H9 (cell line): ENCODE results near the gene FAF1. TPM values are rescaled to one million over a fixed set of nuclear protein-coding genes. Genes with fewer than 3 reads are reported as not detected.
A peak's percentile ranks its signal among the peaks of the same experiment; 100 is the strongest.

Experiments
- DNase-seq: peaks from one replicate; pipeline ENCODE4 v3.0.0-alpha.2; 2017
- H2AFZ ChIP-seq: one replicate; pipeline ENCODE4 v1.6.1; 2013; ENCODE audit warnings: mild to moderate bottlenecking, low read length, control low read depth, moderate library complexity
- H2AK5ac ChIP-seq: 2 replicates; pipeline ENCODE4 v1.6.1; 2013; ENCODE audit warnings: low read length, control low read depth, mixed read lengths; ENCODE audit not compliant: insufficient read length
- H2BK120ac ChIP-seq: one replicate; pipeline ENCODE4 v1.6.1; 2013; ENCODE audit warnings: low read depth, mild to moderate bottlenecking, low read length, control low read depth, inconsistent platforms; ENCODE audit not compliant: poor library complexity, severe bottlenecking
- H2BK12ac ChIP-seq: 2 replicates; pipeline ENCODE4 v1.6.1; 2013; ENCODE audit warnings: low read length, control low read depth, mixed read lengths, low read depth; ENCODE audit not compliant: insufficient read length
- H2BK15ac ChIP-seq: 2 replicates; pipeline ENCODE4 v1.6.1; 2013; ENCODE audit warnings: low read depth, low read length, control low read depth
- H2BK20ac ChIP-seq: one replicate; pipeline ENCODE4 v1.6.1; 2013; ENCODE audit warnings: low read depth, mild to moderate bottlenecking, low read length, control low read depth, inconsistent platforms; ENCODE audit not compliant: poor library complexity, severe bottlenecking
- H2BK5ac ChIP-seq: 2 replicates; pipeline ENCODE4 v1.6.1; 2013; ENCODE audit warnings: low read length, control low read depth, mixed read lengths; ENCODE audit not compliant: insufficient read length
- H3K14ac ChIP-seq: 2 replicates; pipeline ENCODE4 v1.6.1; 2013; ENCODE audit warnings: low read length, control low read depth; ENCODE audit not compliant: insufficient read depth
- H3K18ac ChIP-seq: 2 replicates; pipeline ENCODE4 v1.6.1; 2013; ENCODE audit warnings: low read depth, mild to moderate bottlenecking, mixed read lengths, low read length, control low read depth; ENCODE audit not compliant: insufficient read length
- H3K23ac ChIP-seq: 2 replicates; pipeline ENCODE4 v1.6.1; 2013; ENCODE audit warnings: low read length, control low read depth, mixed read lengths, low read depth; ENCODE audit not compliant: insufficient read length
- H3K23me2 ChIP-seq: 2 replicates; pipeline ENCODE4 v1.6.1; 2013; ENCODE audit warnings: low read depth, mild to moderate bottlenecking, mixed read lengths, low read length, control low read depth; ENCODE audit not compliant: insufficient read length, poor library complexity, severe bottlenecking
- H3K27ac ChIP-seq: 2 replicates; pipeline ENCODE4 v1.5.1; 2013; ENCODE audit warnings: low read length, control low read depth, mixed read lengths, low read depth; ENCODE audit not compliant: insufficient read length
- H3K27me3 ChIP-seq: 2 replicates; pipeline ENCODE4 v1.6.1; 2013; ENCODE audit warnings: low read length, control low read depth, inconsistent platforms; ENCODE audit not compliant: insufficient read depth
- H3K4ac ChIP-seq: 2 replicates; pipeline ENCODE4 v1.6.1; 2013; ENCODE audit warnings: low read depth, mild to moderate bottlenecking, control low read depth, inconsistent platforms, low read length, moderate library complexity
- H3K4me1 ChIP-seq: 2 replicates; pipeline ENCODE4 v1.6.1; 2013; ENCODE audit warnings: low read length, control low read depth, inconsistent platforms; ENCODE audit not compliant: insufficient read depth
- H3K4me2 ChIP-seq: 2 replicates; pipeline ENCODE4 v1.6.1; 2013; ENCODE audit warnings: low read length, control low read depth, mixed read lengths; ENCODE audit not compliant: insufficient read length, insufficient read depth
- H3K56ac ChIP-seq: 2 replicates; pipeline ENCODE4 v1.6.1; 2013; ENCODE audit warnings: low read depth, mild to moderate bottlenecking, mixed read lengths, low read length, control low read depth; ENCODE audit not compliant: insufficient read length
- H3K79me1 ChIP-seq: 2 replicates; pipeline ENCODE4 v1.6.1; 2013; ENCODE audit warnings: low read depth, mild to moderate bottlenecking, moderate library complexity, low read length, control low read depth, inconsistent platforms; ENCODE audit not compliant: insufficient read depth, poor library complexity, severe bottlenecking
- H3K79me2 ChIP-seq: 2 replicates; pipeline ENCODE4 v1.6.1; 2013; ENCODE audit warnings: low read length, control low read depth, inconsistent platforms; ENCODE audit not compliant: insufficient read depth
- H3K9ac ChIP-seq: 2 replicates; pipeline ENCODE4 v1.6.1; 2013; ENCODE audit warnings: low read length, control low read depth, mixed read lengths; ENCODE audit not compliant: insufficient read length; ENCODE audit errors: extremely low read depth
- H3K9me3 ChIP-seq: one replicate; pipeline ENCODE4 v1.6.1; 2013; ENCODE audit warnings: low read depth, low read length, inconsistent platforms; ENCODE audit not compliant: control insufficient read depth
- H3T11ph ChIP-seq: one replicate; pipeline ENCODE4 v1.6.1; 2013; ENCODE audit warnings: mild to moderate bottlenecking, low read length, control low read depth, inconsistent platforms
- H4K20me1 ChIP-seq: one replicate; pipeline ENCODE4 v1.6.1; 2013; ENCODE audit not compliant: control insufficient read depth, insufficient read length, insufficient read depth
- H4K5ac ChIP-seq: 2 replicates; pipeline ENCODE4 v1.6.1; 2013; ENCODE audit warnings: low read depth, mild to moderate bottlenecking, mixed read lengths, low read length, control low read depth; ENCODE audit not compliant: insufficient read length
- H4K8ac ChIP-seq: replicated peaks from 2 replicates; pipeline ENCODE4 v1.6.1; 2013; ENCODE audit warnings: low read length, control low read depth, mixed read lengths, low read depth; ENCODE audit not compliant: insufficient read length
- H4K91ac ChIP-seq: 2 replicates; pipeline ENCODE4 v1.6.1; 2013; ENCODE audit warnings: low read depth, mild to moderate bottlenecking, moderate library complexity, mixed read lengths, low read length, control low read depth; ENCODE audit not compliant: insufficient read length
- H3K27ac Mint-ChIP-seq, 3 experiments: 2 replicates in 2 of 3; 3 replicates in 1 of 3; pipeline ENCODE4 v1.8.0; 2020 to 2021; ENCODE audit warnings: mixed read lengths in 3 of 3, mild to moderate bottlenecking in 1 of 3, moderate library complexity in 1 of 3
- H3K27me3 Mint-ChIP-seq: 2 replicates; pipeline ENCODE4 v1.8.0; 2021; ENCODE audit warnings: low read depth, mild to moderate bottlenecking, moderate library complexity, mixed read lengths
- H3K36me3 Mint-ChIP-seq, 3 experiments: 2 replicates in 2 of 3; 3 replicates in 1 of 3; pipeline ENCODE4 v1.8.0; 2020 to 2021; ENCODE audit warnings: low read depth in 3 of 3, mixed read lengths in 3 of 3; ENCODE audit not compliant: insufficient read depth in 1 of 3
- H3K4me1 Mint-ChIP-seq, 2 experiments: 2 replicates each; pipeline ENCODE4 v1.8.0; 2020; ENCODE audit warnings: mixed read lengths in 2 of 2
- H3K4me3 Mint-ChIP-seq, 2 experiments: 2 replicates in 1 of 2; 3 replicates in 1 of 2; pipeline ENCODE4 v1.8.0; 2020 to 2021; ENCODE audit warnings: mild to moderate bottlenecking in 2 of 2, mixed read lengths in 2 of 2, moderate library complexity in 1 of 2
- H3K9me3 Mint-ChIP-seq, 2 experiments: 2 replicates in 1 of 2; 3 replicates in 1 of 2; pipeline ENCODE4 v1.8.0; 2020; ENCODE audit warnings: mild to moderate bottlenecking in 2 of 2, mixed read lengths in 2 of 2, moderate library complexity in 1 of 2
- WGBS: extraction: QIAGEN DNeasy Blood & Tissue Kit; methylation state at CpG from one replicate; pipeline ENCODE4 v1.1.7; 2013; ENCODE audit warnings: missing lambda C conversion rate, low lambda C conversion rate, mixed read lengths; ENCODE audit not compliant: insufficient read length; ENCODE audit errors: extremely low coverage; 5-methylcytosine and 5-hydroxymethylcytosine counted together
- total RNA-seq: library from RNA; stranded (reverse); gene quantifications from 2 replicates; pipeline ENCODE4 v1.2.1, GENCODE V29; 2021
- TF ChIP-seq, protein P1 (sequence below): fragments of 200-600 bp; sonication (generic); conservative IDR thresholded peaks from 3 replicates; pipeline ENCODE4 v1.8.0; 2021; ENCODE audit warnings: antibody characterized with exemption, mild to moderate bottlenecking

The FAF1 gene
- total RNA-seq, 1 experiment from 2014 or later = 60.8 TPM

DNA sequence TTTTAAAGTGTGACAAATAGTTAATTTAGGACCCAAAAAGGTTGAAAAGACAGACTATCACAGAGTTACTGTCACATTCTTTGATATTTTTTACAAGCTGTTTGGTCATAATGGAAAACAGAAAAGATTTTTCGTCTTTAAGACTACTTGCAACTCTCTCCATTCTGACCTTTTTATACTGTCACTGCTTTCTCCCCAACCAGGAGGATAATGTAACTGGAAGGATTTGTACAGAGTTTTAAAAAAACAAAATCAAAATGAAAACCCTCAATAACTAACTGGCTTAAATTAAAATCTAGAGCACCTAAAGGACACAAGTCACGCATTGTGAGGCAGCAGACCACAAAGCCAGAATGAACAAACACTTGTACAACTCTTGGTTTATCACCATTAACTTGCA is 257.7 kb downstream of the FAF1 start:
- Histone ChIP-seq H3K79me1 (no peaks in the 10 kb centered on the region), H3K27ac (no peak overlapping the region), H3K18ac (no peak overlapping the region), H2BK120ac (no peak overlapping the region), H4K20me1 (no peaks in the 10 kb centered on the region), H2BK12ac (no peak overlapping the region), H3K4ac (no peak overlapping the region), H3K23me2 (no peaks in the 10 kb centered on the region), H3K56ac (no peak overlapping the region), H3K27me3 (no peaks in the 10 kb centered on the region), H2BK5ac (no peak overlapping the region), H4K91ac (no peak overlapping the region), H4K8ac (no peak overlapping the region), H3K23ac (no peak overlapping the region), H3K4me2 (no peak overlapping the region), H2AFZ (no peak overlapping the region), H3K9ac (no peak overlapping the region), H2AK5ac (no peak overlapping the region), H2BK15ac (no peak overlapping the region), H3T11ph (no peak overlapping the region), H2BK20ac (no peak overlapping the region), H3K14ac (no peak overlapping the region), H4K5ac (no peak overlapping the region), H3K79me2 (no peaks in the 10 kb centered on the region), H3K9me3 (no peaks in the 10 kb centered on the region), H3K4me1 (no peaks in the 10 kb centered on the region; the same call in 1 of the 2 replicates)
- Mint-ChIP-seq H3K4me1 (peaks cover 53 to 65% of the 10 kb centered on the region in 2 experiments), H3K27me3 (no peaks in the 10 kb centered on the region), H3K4me3 (peak overlapping the region in 1 of 2 experiments; percentile 11; a peak in 1 of 5 replicates), H3K36me3 (no peaks in the 10 kb centered on the region; a peak in 1 of 7 replicates), H3K27ac (peak overlapping the region; percentile 78 to 90 (median 78); a peak in 4 of 7 replicates), H3K9me3 (no peaks in the 10 kb centered on the region)
- no peak for DNase-seq
- TF ChIP-seq, protein P1, sequence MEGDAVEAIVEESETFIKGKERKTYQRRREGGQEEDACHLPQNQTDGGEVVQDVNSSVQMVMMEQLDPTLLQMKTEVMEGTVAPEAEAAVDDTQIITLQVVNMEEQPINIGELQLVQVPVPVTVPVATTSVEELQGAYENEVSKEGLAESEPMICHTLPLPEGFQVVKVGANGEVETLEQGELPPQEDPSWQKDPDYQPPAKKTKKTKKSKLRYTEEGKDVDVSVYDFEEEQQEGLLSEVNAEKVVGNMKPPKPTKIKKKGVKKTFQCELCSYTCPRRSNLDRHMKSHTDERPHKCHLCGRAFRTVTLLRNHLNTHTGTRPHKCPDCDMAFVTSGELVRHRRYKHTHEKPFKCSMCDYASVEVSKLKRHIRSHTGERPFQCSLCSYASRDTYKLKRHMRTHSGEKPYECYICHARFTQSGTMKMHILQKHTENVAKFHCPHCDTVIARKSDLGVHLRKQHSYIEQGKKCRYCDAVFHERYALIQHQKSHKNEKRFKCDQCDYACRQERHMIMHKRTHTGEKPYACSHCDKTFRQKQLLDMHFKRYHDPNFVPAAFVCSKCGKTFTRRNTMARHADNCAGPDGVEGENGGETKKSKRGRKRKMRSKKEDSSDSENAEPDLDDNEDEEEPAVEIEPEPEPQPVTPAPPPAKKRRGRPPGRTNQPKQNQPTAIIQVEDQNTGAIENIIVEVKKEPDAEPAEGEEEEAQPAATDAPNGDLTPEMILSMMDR = no peak
- no CpG with 5 or more reads among the region's 2 CpGs for WGBS
